ENCODE results near the gene INF2.
"Not testable (repeated sequence)": the region's sequence is repeated elsewhere in the genome, so short reads cannot be mapped to it uniquely, and the experiment has no call there.

Gene INF2

GRCh38 chr14:104650057-104650980 is 39.1 kb upstream of the INF2 start:
- peak overlapping the region; percentile 71 for H3K4me3 ChIP-seq (ENCODE audit: low read depth, low read length)
- H2AFZ ChIP-seq (ENCODE audit: low read length, unreplicated experiment): peak overlapping the region; percentile 59
- no peaks in the 10 kb centered on the region for H3K36me3 ChIP-seq (ENCODE audit: insufficient read depth, low read length)
- H3K27me3 ChIP-seq (ENCODE audit: insufficient read depth, low read length): peaks cover 3% of the 10 kb centered on the region; the same call in 1 of the 2 replicates
- no peaks in the 10 kb centered on the region for H3K79me2 ChIP-seq (ENCODE audit: control insufficient read depth, insufficient read depth, low read length, unreplicated experiment)
- H3K4me1 ChIP-seq (ENCODE audit: control insufficient read depth, insufficient read depth, low read length, unreplicated experiment): no peaks in the 10 kb centered on the region
- no peak overlapping the region for H3K27ac ChIP-seq (ENCODE audit: low read depth, low read length)

- H2AFZ ChIP-seq (ENCODE audit: low read length, unreplicated experiment): no peak overlapping the region
- H3K4me1 ChIP-seq (ENCODE audit: control insufficient read depth, insufficient read depth, low read length, unreplicated experiment): peaks cover 2% of the 10 kb centered on the region
- H3K79me2 ChIP-seq (ENCODE audit: control insufficient read depth, insufficient read depth, low read length, unreplicated experiment): no peaks in the 10 kb centered on the region
- peaks cover 6% of the 10 kb centered on the region; the same call in 1 of the 2 replicates for H3K27me3 ChIP-seq (ENCODE audit: insufficient read depth, low read length)
- H3K27ac ChIP-seq (ENCODE audit: low read depth, low read length): no peak overlapping the region
- no peak overlapping the region for H3K4me3 ChIP-seq (ENCODE audit: low read depth, low read length)
- H3K36me3 ChIP-seq (ENCODE audit: insufficient read depth, low read length): no peaks in the 10 kb centered on the region
Observed at GRCh38 chr14:104650981-104651875, 38.2 kb upstream of the INF2 start.

GRCh38 chr14:104651876-104652260 is 37.5 kb upstream of the INF2 start:
- H3K4me1 ChIP-seq (ENCODE audit: control insufficient read depth, insufficient read depth, low read length, unreplicated experiment): peaks cover 6% of the 10 kb centered on the region
- no peaks in the 10 kb centered on the region for H3K79me2 ChIP-seq (ENCODE audit: control insufficient read depth, insufficient read depth, low read length, unreplicated experiment)

DNA sequence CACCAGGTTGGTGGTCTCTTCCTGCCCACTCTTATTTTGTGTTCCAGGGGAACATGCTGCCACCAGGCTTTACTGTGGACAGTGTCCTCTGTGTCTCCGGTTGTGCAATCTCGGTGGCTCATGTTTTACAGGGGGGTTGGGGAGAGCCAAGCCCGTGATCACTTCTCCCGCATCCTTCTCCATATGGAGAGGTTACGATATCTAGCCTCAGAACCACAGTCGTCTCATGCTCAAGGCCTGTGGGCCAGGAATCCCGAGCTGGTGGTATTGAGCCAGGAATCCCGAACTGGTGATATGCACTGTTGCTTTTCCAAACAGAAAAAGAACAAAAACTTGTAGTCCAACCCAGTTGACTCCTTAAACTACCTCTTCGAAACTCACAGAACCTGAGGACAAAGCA is 37.0 kb upstream of the INF2 start:
- H3K36me3 ChIP-seq (ENCODE audit: insufficient read depth, low read length): no peaks in the 10 kb centered on the region
- H3K4me3 ChIP-seq (ENCODE audit: low read depth, low read length): no peak overlapping the region
- H3K4me1 ChIP-seq (ENCODE audit: control insufficient read depth, insufficient read depth, low read length, unreplicated experiment): peaks cover 6% of the 10 kb centered on the region
- H3K27me3 ChIP-seq (ENCODE audit: insufficient read depth, low read length): peaks cover 6% of the 10 kb centered on the region; the same call in 1 of the 2 replicates
- no peak overlapping the region for H2AFZ ChIP-seq (ENCODE audit: low read length, unreplicated experiment)
- H3K27ac ChIP-seq (ENCODE audit: low read depth, low read length): no peak overlapping the region
- H3K79me2 ChIP-seq (ENCODE audit: control insufficient read depth, insufficient read depth, low read length, unreplicated experiment): no peaks in the 10 kb centered on the region

More at GRCh38 chr14:104651876-104652260, 37.5 kb upstream of the INF2 start:
- no peak overlapping the region for H2AFZ ChIP-seq (ENCODE audit: low read length, unreplicated experiment)
- no peak overlapping the region for H3K4me3 ChIP-seq (ENCODE audit: low read depth, low read length)
- H3K36me3 ChIP-seq (ENCODE audit: insufficient read depth, low read length): no peaks in the 10 kb centered on the region
- H3K27me3 ChIP-seq (ENCODE audit: insufficient read depth, low read length): peaks cover 6% of the 10 kb centered on the region; the same call in 1 of the 2 replicates
- H3K27ac ChIP-seq (ENCODE audit: low read depth, low read length): no peak overlapping the region

- H2AFZ ChIP-seq (ENCODE audit: low read length, unreplicated experiment); H3K27ac ChIP-seq (ENCODE audit: low read depth, low read length); H3K4me1 ChIP-seq (ENCODE audit: control insufficient read depth, insufficient read depth, low read length, unreplicated experiment); H3K4me3 ChIP-seq (ENCODE audit: low read depth, low read length); H3K36me3 ChIP-seq (ENCODE audit: insufficient read depth, low read length); H3K79me2 ChIP-seq (ENCODE audit: control insufficient read depth, insufficient read depth, low read length, unreplicated experiment); H3K27me3 ChIP-seq (ENCODE audit: insufficient read depth, low read length): not testable (repeated sequence)
Observed at GRCh38 chr14:104653130-104653920, 36.1 kb upstream of the INF2 start.

DNA sequence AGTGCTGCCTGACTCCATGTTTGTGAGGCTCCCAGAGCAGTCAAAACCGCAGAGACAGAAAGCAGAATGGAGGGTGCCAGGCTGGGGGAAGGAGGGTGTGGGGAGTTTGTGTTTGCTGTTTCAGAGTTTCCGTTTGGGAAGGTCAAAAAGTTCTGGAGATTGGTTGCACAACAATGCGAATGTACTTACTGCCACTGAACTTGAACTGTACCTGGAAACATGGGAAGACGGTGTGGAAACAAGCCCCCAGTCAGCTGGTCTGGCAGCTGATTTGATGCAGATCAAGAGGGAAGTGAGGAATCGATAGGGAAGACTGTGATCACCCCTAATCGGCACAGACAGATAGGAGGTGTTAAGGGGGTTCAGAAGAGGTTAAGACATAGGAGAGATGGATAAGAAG is 35.3 kb upstream of the INF2 start:
- Histone ChIP-seq H3K4me3 (ENCODE audit: low read depth, low read length) (no peak overlapping the region), H2AFZ (ENCODE audit: low read length, unreplicated experiment) (no peak overlapping the region), H3K4me1 (ENCODE audit: control insufficient read depth, insufficient read depth, low read length, unreplicated experiment) (peaks cover 6% of the 10 kb centered on the region)

DNA sequence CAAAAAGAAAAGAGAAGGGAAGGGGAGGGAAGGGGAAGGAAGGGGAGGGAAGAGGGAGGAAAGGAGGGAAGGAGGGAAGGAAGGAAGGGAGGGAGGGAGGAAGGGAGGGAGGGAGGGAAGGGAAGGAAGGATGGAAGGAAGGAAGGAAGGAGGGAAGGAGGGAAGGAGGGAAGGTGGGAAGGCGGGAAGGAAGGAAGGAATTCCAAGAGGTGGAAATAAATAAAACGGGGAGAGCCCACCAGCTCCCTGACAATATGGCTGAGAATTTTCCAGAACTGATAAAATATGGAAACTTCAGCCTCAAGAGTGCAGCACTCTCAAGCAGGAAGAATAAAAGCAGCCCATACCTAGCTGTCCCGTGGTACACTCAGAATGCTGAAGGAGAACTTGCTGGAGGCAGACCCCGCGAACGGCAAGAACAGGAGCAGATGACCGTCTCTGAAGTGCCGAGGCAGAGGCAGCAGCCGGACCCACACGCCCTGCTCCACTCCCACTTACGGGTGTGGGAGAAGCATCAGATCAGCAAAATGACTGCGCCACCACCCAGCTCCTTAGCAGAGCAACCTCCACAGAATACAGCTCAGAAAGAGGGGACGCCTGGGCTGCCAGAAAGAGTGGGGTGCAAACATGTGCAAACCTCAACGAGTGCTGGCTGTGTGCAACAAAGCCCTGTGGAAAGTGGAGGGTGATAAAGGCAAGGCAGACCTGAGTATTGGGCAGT is 34.1 kb upstream of the INF2 start:
- peaks cover 6% of the 10 kb centered on the region for H3K4me1 ChIP-seq (ENCODE audit: control insufficient read depth, insufficient read depth, low read length, unreplicated experiment)

More for the DNA sequence above, 35.3 kb upstream of the INF2 start:
- peaks cover 6% of the 10 kb centered on the region; the same call in 1 of the 2 replicates for H3K27me3 ChIP-seq (ENCODE audit: insufficient read depth, low read length)
- H3K79me2 ChIP-seq (ENCODE audit: control insufficient read depth, insufficient read depth, low read length, unreplicated experiment): no peaks in the 10 kb centered on the region
- H3K36me3 ChIP-seq (ENCODE audit: insufficient read depth, low read length): no peaks in the 10 kb centered on the region
- no peak overlapping the region for H3K27ac ChIP-seq (ENCODE audit: low read depth, low read length)

DNA sequence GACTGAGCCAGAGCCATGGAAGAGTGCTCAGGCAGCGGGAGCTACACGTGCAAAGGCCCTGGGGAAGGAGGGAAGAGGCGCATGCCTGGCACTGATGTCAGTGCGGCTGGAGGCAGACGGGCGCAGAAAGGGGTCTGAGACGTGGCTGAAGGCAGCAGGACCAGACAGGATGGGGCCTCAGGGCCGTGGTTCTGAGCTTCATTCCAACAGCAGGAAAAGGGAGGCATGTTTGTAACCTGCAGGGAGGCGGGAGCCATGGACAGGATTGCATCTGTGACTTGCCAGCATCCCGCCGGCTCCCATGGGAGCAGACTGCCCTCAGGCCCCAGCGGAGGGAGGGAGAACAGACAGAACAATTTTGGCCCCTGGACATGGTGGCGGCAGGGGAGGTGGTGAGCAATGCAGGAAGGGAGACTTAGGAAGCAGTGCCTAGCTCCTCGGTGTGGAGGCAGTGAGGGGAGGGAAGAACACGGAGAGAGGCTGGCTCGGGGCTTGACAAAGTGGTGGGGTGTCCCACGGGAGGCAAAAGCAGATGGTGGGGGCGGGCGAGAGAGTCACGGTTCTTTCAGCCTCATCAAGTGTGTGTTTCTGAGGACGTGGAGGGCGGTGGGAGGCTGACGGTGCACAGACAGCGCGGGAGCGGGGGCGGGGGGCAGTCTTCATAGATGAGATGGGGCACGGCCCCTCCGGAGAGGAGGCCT is 33.3 kb upstream of the INF2 start:
- peaks cover 6% of the 10 kb centered on the region for H3K4me1 ChIP-seq (ENCODE audit: control insufficient read depth, insufficient read depth, low read length, unreplicated experiment)
- H3K36me3 ChIP-seq (ENCODE audit: insufficient read depth, low read length): no peaks in the 10 kb centered on the region
- H2AFZ ChIP-seq (ENCODE audit: low read length, unreplicated experiment): no peak overlapping the region
- peaks cover 11% of the 10 kb centered on the region; the same call in 1 of the 2 replicates for H3K27me3 ChIP-seq (ENCODE audit: insufficient read depth, low read length)
- no peak overlapping the region for H3K27ac ChIP-seq (ENCODE audit: low read depth, low read length)
- no peak overlapping the region for H3K4me3 ChIP-seq (ENCODE audit: low read depth, low read length)
- H3K79me2 ChIP-seq (ENCODE audit: control insufficient read depth, insufficient read depth, low read length, unreplicated experiment): no peaks in the 10 kb centered on the region

More for the DNA sequence above, 34.1 kb upstream of the INF2 start:
- no peak overlapping the region for H3K27ac ChIP-seq (ENCODE audit: low read depth, low read length)
- peaks cover 8% of the 10 kb centered on the region; the same call in 1 of the 2 replicates for H3K27me3 ChIP-seq (ENCODE audit: insufficient read depth, low read length)
- no peaks in the 10 kb centered on the region for H3K36me3 ChIP-seq (ENCODE audit: insufficient read depth, low read length)
- H2AFZ ChIP-seq (ENCODE audit: low read length, unreplicated experiment): no peak overlapping the region
- no peaks in the 10 kb centered on the region for H3K79me2 ChIP-seq (ENCODE audit: control insufficient read depth, insufficient read depth, low read length, unreplicated experiment)
- H3K4me3 ChIP-seq (ENCODE audit: low read depth, low read length): no peak overlapping the region

GRCh38 chr14:104657101-104657524 is 32.3 kb upstream of the INF2 start:
- H3K27me3 ChIP-seq (ENCODE audit: insufficient read depth, low read length): peaks cover 11% of the 10 kb centered on the region; the same call in 1 of the 2 replicates
- H3K4me1 ChIP-seq (ENCODE audit: control insufficient read depth, insufficient read depth, low read length, unreplicated experiment): peaks cover 6% of the 10 kb centered on the region
- H3K27ac ChIP-seq (ENCODE audit: low read depth, low read length): no peak overlapping the region
- no peak overlapping the region for H2AFZ ChIP-seq (ENCODE audit: low read length, unreplicated experiment)
- no peaks in the 10 kb centered on the region for H3K79me2 ChIP-seq (ENCODE audit: control insufficient read depth, insufficient read depth, low read length, unreplicated experiment)
- no peak overlapping the region for H3K4me3 ChIP-seq (ENCODE audit: low read depth, low read length)
- H3K36me3 ChIP-seq (ENCODE audit: insufficient read depth, low read length): no peaks in the 10 kb centered on the region

All from ACC112 (cell line).